HG03196 (cell line): ENCODE measurements around the gene ARL11.
A peak's percentile ranks its signal among the peaks of the same experiment; 100 is the strongest.
"Not testable (repeated sequence)": the region's sequence is repeated elsewhere in the genome, so short reads cannot be mapped to it uniquely, and the experiment has no call there.

ENCODE experiments used
- ATAC-seq: cut with Tn5 transposase; IDR thresholded peaks from one replicate; pipeline ENCODE4 v1.9.1; 2021; ENCODE audit not compliant: unreplicated experiment

Gene ARL11

GRCh38 chr13:49627831-49628652 is at the start of gene ARL11:
Gene ARL11, plus strand, starts transcription at chr13:49628507. Its CDS starts 1,941 bp downstream, at chr13:49630448.
- peak; percentile 85 for ATAC-seq

- ATAC-seq: no peak
Measured at GRCh38 chr13:49579501-49579900, 48.8 kb upstream of the ARL11 start.

DNA sequence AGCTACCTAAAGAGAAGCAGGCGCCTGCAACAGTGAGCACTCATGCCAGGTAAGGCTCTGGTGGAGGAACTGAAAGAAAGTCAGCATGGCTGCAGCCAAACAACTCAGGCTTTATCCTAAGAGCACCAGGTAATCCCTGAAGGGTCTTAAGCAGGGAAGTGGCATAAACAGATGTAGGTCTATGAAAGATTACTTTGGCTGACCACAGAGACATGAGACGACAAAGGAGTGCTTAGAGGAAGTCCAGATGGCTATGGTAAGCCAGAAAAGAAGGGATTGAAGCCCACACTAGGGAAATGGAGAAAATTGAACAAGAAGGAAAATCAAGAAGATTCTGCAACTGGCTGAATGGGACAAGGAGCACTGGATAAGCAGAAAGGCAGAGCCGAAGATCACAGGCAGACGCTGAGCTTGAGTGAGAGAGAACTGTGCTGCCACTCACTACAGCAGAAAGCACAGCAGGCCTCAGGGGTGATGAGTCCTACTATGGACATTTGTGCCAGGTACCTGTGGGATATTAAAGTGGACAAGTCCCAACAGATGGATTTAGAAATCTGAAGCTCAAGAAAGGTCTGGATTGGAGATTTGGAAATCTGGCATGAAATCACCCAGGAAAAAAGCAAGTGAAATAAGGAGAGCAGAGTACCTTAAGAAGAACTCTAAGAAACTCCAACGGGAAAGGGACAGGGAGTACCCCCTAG is 47.2 kb upstream of the ARL11 start:
- ATAC-seq: no peak

DNA sequence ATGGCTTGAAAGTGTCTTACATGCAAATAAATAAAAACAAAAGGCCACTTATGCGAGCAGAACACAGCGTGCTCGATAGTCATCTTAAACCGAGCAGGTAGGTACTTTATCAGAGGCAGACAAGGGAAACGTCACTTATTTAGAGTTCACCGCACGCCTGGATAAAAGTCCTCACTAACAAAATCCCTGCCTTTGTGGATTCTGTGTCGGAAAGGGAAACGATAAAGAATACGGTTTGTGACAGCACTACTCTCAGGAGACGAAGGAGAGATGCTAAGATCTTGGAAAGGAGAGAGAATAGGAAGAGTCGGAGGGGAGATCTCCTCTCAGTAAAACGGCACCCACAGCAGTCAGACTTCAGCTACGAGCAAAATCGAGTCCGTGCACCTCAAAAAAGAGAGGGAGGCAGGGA is 43.5 kb upstream of the ARL11 start:
- peak; percentile 14 for ATAC-seq

- ATAC-seq: peak; percentile 90
Measured at GRCh38 chr13:49585220-49586157, 42.8 kb upstream of the ARL11 start, which contains the start of gene RCBTB1. Gene RCBTB1, minus strand, starts transcription at chr13:49585558. Its CDS starts 18,279 bp downstream, at chr13:49567279.

- ATAC-seq: no peak
Measured at GRCh38 chr13:49586717-49587116, 41.6 kb upstream of the ARL11 start.

GRCh38 chr13:49587311-49587847 is 40.9 kb upstream of the ARL11 start:
- no peak for ATAC-seq

GRCh38 chr13:49590714-49591113 is 37.6 kb upstream of the ARL11 start:
- not testable (repeated sequence) for ATAC-seq

GRCh38 chr13:49593876-49594275 is 34.4 kb upstream of the ARL11 start:
- not testable (repeated sequence) for ATAC-seq

GRCh38 chr13:49594576-49594975 is 33.7 kb upstream of the ARL11 start:
- ATAC-seq: no peak

GRCh38 chr13:49596221-49596620 is 32.1 kb upstream of the ARL11 start:
- no peak for ATAC-seq

GRCh38 chr13:49597043-49597641 is 31.2 kb upstream of the ARL11 start:
- no peak for ATAC-seq

DNA sequence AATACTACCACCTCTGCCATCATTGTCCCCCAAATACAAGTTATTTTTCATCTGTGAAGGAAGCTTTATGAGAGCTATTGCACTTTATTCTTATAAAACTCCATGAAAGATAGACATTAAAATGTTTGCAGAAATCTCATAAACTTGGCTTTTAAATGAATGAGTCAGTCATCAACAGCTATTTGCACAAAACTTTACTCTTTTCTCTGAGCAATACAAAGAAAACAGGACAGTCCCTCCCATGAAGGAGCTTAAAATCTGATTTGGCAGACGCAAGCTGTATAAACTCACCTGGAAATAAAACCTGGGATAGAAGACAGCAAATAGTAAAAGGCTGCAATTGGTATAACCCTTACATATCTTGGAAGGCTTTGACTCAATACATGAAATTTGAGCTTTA is 26.3 kb upstream of the ARL11 start:
- ATAC-seq: no peak

GRCh38 chr13:49602615-49603014 is 25.7 kb upstream of the ARL11 start:
- ATAC-seq: not testable (repeated sequence)

DNA sequence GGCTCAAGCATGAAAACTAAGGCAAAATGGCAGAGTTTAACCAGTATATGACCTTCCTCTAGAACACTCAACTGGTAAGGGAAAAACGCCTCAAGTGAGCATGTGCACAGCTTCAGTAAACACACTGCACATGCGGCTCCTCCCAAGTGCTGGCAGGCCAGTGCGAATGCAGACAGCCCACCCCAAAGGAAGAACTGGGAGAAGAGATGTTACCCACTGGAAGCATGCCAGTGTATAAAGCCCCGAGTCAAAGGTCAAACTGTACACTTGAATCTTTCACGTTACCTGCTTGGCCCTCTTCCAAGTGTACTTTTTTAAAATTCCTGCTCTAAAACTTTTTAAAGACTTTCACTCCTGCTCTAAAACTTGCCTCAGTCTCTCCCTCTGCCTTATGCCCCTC is 23.7 kb upstream of the ARL11 start:
- no peak for ATAC-seq

DNA sequence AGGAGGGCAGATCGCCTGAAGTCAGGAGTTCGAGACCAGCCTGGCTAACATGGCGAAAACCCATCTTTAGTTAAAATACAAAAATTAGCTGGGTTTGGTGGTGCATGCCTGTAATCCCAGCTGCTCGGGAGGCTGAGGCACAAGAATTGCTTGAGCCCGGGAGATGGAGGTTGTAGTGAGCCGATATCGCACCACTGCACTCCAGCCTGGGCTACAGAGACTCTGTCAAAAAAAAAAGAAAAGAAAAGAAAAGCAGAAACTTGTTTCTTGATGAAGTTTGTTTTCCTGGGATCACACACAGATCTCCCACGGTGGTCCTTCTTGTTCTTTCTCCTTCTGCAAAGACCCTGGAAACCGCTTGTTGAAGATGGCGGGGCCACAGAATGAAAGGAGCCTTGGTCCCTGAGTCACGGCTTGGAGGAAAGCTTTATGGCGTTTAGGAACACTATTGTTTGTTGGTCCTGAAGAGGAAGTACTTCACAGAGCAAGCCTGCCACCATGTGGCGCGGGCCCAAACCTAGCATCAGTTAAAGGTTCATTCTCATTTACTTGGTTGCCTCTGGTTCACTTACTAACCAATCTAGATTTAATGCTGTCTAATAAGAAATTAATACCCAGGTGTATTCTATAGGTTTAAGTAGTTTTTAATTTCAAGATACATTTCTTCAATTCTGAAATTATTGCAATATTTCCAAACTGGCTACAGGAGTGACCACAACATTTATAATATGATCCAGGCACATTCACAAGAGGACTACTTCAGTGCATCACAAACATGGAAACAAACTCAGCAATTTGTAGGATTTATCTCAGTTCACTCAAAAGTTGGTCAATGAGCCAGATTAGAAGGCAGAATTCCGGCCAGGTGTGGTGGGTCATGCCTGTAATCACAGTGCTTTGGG is 21.3 kb upstream of the ARL11 start:
- ATAC-seq: peak; percentile 93

DNA sequence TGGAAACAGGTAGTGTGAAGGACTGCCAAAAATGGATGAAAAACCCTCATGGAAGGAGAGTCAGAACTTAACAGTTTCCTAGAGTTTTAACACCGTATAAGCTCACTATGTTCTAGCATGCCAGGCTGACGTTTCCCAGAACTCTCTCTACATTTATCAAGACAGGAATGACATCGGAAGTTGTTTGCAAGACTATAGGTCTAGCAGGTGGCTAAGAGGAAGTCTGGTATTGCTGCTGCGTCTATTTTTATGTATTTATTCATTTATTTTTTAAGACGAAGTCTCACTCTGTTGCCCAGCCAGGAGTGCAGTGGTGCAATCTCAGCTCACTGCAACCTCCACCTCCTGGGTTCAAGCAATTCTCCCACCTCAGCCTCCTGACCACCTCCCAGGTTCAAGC is 20.5 kb upstream of the ARL11 start:
- no peak for ATAC-seq

DNA sequence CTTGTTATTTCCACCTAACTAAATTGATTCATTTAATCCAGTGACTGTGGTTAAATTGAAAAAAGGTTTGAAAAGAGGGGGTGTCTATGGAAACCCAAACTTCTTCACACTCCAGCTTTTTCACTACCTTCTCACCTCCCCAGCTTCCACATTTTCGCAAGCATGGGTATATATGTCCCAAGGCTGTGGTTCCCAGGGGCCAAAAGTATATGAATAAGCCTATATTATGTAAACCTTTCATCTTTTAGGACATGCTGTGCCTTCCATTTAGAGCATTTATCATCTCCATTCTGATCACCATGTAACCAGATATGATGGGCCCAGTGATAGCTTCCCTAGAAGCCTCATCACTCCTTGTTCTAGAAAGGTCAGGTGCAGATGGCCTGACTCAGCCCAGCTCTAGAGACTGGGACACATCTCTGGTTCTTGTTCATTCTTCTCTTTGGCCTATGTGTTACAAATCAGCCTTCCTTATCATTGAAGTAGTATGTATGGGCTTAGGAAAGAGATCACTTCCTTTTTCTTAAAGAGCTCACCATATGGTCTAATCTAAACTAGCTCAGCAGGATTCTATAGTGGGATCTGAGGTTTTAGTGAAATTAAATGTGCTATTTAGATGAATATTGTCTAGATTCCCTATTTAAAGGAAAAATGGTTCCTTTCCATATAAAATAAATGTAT is 19.5 kb upstream of the ARL11 start:
- no peak for ATAC-seq

DNA sequence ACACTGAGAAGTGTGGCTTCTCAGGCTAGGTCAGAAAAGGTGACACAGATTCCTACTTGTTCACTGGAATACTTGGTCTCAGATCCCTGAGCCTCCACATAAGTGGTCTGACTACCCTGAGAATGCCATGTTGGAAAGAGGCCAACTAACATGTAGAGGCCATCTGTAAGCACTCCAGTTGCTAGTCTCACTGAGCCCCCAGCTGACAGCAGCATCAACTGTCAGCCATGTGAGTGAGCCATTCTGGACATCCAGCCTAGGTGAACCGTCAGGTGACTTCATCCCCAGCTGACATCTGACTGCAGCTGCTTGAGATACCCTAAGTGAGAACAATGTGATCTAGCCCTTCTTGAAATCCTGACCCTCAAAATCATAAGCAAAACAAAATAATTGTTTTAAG is 18.1 kb upstream of the ARL11 start:
- no peak for ATAC-seq
